ENCODE data around the gene SLC34A1. TPM values are rescaled to one million over a fixed set of nuclear protein-coding genes. Genes with fewer than 3 reads are reported as not detected.

SLC34A1 gene
- total RNA-seq, 6 donors from 2014 or later, result not detected

GRCh38 chr5:177403792-177404640 lies 19.8 kb downstream of the SLC34A1 start:
- peak; percentile 92 to 95 for DNase-seq
- Histone ChIP-seq H3K27ac (peak overlapping the region in 2 of 4 donors; percentile 26 to 59), H3K4me1 (peaks cover 35 to 51% (median 44%) of the 10 kb centered on the region in 4 donors), H3K27me3 (peaks cover 2 to 49% (median 30%) of the 10 kb centered on the region in 4 donors), H3K4me3 (peak overlapping the region; percentile 47 to 65 (median 54)), H3K36me3 (no peaks in the 10 kb centered on the region), H3K9me3 (no peaks in the 10 kb centered on the region)
- TF ChIP-seq, protein P1, sequence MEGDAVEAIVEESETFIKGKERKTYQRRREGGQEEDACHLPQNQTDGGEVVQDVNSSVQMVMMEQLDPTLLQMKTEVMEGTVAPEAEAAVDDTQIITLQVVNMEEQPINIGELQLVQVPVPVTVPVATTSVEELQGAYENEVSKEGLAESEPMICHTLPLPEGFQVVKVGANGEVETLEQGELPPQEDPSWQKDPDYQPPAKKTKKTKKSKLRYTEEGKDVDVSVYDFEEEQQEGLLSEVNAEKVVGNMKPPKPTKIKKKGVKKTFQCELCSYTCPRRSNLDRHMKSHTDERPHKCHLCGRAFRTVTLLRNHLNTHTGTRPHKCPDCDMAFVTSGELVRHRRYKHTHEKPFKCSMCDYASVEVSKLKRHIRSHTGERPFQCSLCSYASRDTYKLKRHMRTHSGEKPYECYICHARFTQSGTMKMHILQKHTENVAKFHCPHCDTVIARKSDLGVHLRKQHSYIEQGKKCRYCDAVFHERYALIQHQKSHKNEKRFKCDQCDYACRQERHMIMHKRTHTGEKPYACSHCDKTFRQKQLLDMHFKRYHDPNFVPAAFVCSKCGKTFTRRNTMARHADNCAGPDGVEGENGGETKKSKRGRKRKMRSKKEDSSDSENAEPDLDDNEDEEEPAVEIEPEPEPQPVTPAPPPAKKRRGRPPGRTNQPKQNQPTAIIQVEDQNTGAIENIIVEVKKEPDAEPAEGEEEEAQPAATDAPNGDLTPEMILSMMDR (IDR thresholded peaks at IDR 0.05), result peak; percentile 53 to 96 (median 92)
- TF ChIP-seq POLR2A (IDR thresholded peaks at IDR 0.05) (peak in 1 of 4 donors; percentile 16), POLR2AphosphoS5 (IDR thresholded peaks at IDR 0.05) (peak; percentile 7 to 64), EP300 (IDR thresholded peaks at IDR 0.05) (no peak)
- 0 to 1% methylated on average over 15 to 66 of the region's 93 CpGs for WGBS, 2 donors
- peak; percentile 90 to 93 for ATAC-seq (ENCODE audit: low FRiP score in 2 of 2)

DNA sequence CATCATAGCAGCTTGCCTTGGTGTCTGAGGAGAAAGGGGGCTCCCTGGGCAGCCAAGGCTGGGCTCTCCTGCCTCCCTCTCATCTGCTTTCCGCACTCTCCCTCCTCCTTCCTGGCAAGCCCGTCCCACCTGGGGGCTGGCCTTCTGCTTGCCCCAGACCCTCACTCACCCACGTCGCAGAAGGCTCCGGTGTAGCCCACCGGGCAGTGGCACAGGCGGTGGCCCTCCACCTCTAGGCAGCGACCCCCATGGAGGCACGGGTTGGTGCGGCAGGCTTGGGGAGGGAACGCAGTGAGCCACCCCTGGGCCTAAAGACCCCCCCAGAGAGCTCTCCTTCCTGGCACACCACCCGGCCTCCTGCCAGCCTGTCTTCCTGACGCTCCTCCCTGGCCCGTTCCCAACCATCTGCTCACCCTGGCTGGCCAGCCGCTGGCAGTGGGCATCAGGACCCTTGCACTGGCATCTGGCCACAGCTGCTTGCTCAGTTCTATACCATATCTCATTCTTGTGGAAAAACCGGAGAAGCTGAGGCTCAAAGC lies 20.5 kb downstream of the SLC34A1 start:
- peaks cover 35 to 50% (median 43%) of the 10 kb centered on the region in 4 donors for H3K4me1 ChIP-seq
- H3K4me3 ChIP-seq, result peak overlapping the region in 3 of 4 donors; percentile 47 to 65 (median 58)
- TF ChIP-seq POLR2AphosphoS5 (IDR thresholded peaks at IDR 0.05) (no peak), POLR2A (IDR thresholded peaks at IDR 0.05) (no peak)
- TF ChIP-seq, protein P1 (IDR thresholded peaks at IDR 0.05), result no peak
- no peak for DNase-seq
- WGBS, 2 donors, result 44 to 47% methylated on average over 3 to 16 of the region's 16 CpGs
- peaks cover 2 to 43% (median 27%) of the 10 kb centered on the region in 4 donors for H3K27me3 ChIP-seq
- no peaks in the 10 kb centered on the region for H3K9me3 ChIP-seq
- no peak for ATAC-seq (ENCODE audit: low FRiP score in 2 of 2)
- no peaks in the 10 kb centered on the region for H3K36me3 ChIP-seq
- H3K27ac ChIP-seq, result peak overlapping the region in 2 of 4 donors; percentile 23 to 59

DNA sequence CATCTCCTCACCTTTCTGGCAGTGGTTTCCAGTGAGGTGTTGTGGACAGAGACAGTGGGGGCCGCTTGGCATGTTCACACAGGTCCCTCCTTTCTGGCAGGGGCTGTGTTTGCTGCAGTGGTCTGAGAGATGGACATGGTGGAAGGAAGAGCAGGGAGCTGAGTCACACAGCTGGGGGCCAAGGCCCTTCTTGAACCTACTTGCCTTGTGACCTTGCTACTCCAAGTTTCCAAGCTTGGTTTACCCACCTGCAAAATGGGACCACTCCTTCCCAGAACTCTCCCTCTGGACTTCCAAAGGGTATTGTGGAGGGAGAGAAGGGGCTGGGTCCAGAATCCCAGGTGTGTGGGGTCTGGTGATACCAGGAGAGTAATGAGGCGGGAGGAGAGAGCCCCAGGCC lies 21.1 kb downstream of the SLC34A1 start:
- H3K4me1 ChIP-seq, result peaks cover 31 to 44% (median 39%) of the 10 kb centered on the region in 4 donors
- peaks cover 2 to 37% (median 24%) of the 10 kb centered on the region in 4 donors for H3K27me3 ChIP-seq
- TF ChIP-seq, protein P1 (IDR thresholded peaks at IDR 0.05), result no peak
- no peak for ATAC-seq (ENCODE audit: low FRiP score in 2 of 2)
- WGBS, 2 donors, result 56 to 88% methylated on average over 2 of the region's 2 CpGs
- H3K9me3 ChIP-seq, result no peaks in the 10 kb centered on the region
- H3K27ac ChIP-seq, result peak overlapping the region in 1 of 4 donors; percentile 62
- H3K4me3 ChIP-seq, result no peak overlapping the region
- no peaks in the 10 kb centered on the region for H3K36me3 ChIP-seq
- no peak for DNase-seq

DNA sequence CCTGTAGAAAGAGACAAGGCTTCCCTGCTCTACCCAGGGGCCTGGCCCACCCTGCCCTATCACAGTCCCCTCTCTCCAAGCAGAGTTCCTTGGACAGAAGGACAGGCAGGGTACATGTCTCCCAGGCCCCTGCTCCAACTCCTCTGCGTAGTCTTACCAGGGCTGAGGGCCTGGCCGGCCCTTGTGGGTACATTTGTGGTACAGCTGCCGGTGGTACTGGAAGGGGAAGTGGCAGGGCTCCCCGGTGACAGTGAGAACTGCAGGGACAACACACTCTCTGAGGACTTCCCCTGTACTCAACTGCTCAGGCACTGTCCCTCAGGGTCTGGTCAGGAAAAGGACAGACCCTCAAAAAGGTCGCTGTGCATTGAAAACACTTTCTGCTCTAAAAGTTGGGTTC lies 21.6 kb downstream of the SLC34A1 start:
- no peaks in the 10 kb centered on the region for H3K9me3 ChIP-seq
- H3K27me3 ChIP-seq, result peaks cover 2 to 32% (median 20%) of the 10 kb centered on the region in 4 donors
- H3K4me3 ChIP-seq, result no peak overlapping the region
- H3K4me1 ChIP-seq, result peaks cover 31 to 42% (median 36%) of the 10 kb centered on the region in 4 donors
- no peaks in the 10 kb centered on the region for H3K36me3 ChIP-seq
- TF ChIP-seq, protein P1 (IDR thresholded peaks at IDR 0.05), result peak in 2 of 6 experiments; percentile 13 to 59
- no peak for TF ChIP-seq EP300 (IDR thresholded peaks at IDR 0.05)
- TF ChIP-seq POLR2A (IDR thresholded peaks at IDR 0.05), result no peak
- no peak for TF ChIP-seq POLR2AphosphoS5 (IDR thresholded peaks at IDR 0.05)
- H3K27ac ChIP-seq, result peak overlapping the region in 1 of 4 donors; percentile 62
- ATAC-seq (ENCODE audit: low FRiP score in 2 of 2), result peak in 1 of 2 donors; percentile 30
- DNase-seq, result peak in 1 of 2 donors; percentile 85
- WGBS, 2 donors, result 68% methylated on average over 3 to 5 of the region's 5 CpGs

All from upper lobe of left lung (tissue), 6 donors.